DMS153 treated with DMSO at 0.1 percent for 48 hours (cell line): ENCODE measurements around the gene CFDP1.

Source experiments
- DNase-seq: peaks from one replicate; lab custom pipeline; 2025; ENCODE audit not compliant: unreplicated experiment; lab: John Stamatoyannopoulos, UW

Gene CFDP1

GRCh38 chr16:75415169-75415905 lies 18.0 kb downstream of the CFDP1 start:
- DNase-seq: no peak

- DNase-seq: no peak
These were observed 19.4 kb downstream of the CFDP1 start for GRCh38 chr16:75413951-75414350.

- no peak for DNase-seq
These were observed 26.4 kb downstream of the CFDP1 start for GRCh38 chr16:75406943-75407342.

GRCh38 chr16:75402821-75403475 lies 30.4 kb downstream of the CFDP1 start:
- peak; percentile 10 for DNase-seq

- no peak for DNase-seq
These were observed 31.0 kb downstream of the CFDP1 start for GRCh38 chr16:75402159-75402820.

GRCh38 chr16:75401691-75402090 lies 31.6 kb downstream of the CFDP1 start:
- DNase-seq: no peak

GRCh38 chr16:75398333-75398732 lies 35.0 kb downstream of the CFDP1 start:
- DNase-seq: no peak

GRCh38 chr16:75394941-75395340 lies 38.4 kb downstream of the CFDP1 start:
- DNase-seq: no peak

GRCh38 chr16:75392906-75393305 lies 40.4 kb downstream of the CFDP1 start:
- DNase-seq: no peak

GRCh38 chr16:75390926-75391653 lies 42.2 kb downstream of the CFDP1 start:
- no peak for DNase-seq

GRCh38 chr16:75389096-75389690 lies 44.1 kb downstream of the CFDP1 start:
- DNase-seq: no peak

- DNase-seq: no peak
These were observed 45.4 kb downstream of the CFDP1 start for GRCh38 chr16:75387951-75388350.

GRCh38 chr16:75385507-75386152 lies 47.7 kb downstream of the CFDP1 start:
- DNase-seq: peak; percentile 80

GRCh38 chr16:75383141-75383540 lies 50.2 kb downstream of the CFDP1 start:
- no peak for DNase-seq

GRCh38 chr16:75382611-75383010 lies 50.7 kb downstream of the CFDP1 start:
- no peak for DNase-seq

- no peak for DNase-seq
These were observed 52.4 kb downstream of the CFDP1 start for GRCh38 chr16:75380870-75381269.

- no peak for DNase-seq
These were observed 53.1 kb downstream of the CFDP1 start for GRCh38 chr16:75379911-75380847.

- no peak for DNase-seq
These were observed 54.0 kb downstream of the CFDP1 start for GRCh38 chr16:75379339-75379738.

- DNase-seq: no peak
These were observed 54.7 kb downstream of the CFDP1 start for GRCh38 chr16:75378616-75379015.
